CD14-positive monocyte (primary cell): Measurements from ENCODE around the gene ERF. TPM values are rescaled to one million over a fixed set of nuclear protein-coding genes. Genes with fewer than 3 reads are reported as not detected.

Experiments
- DNase-seq, 3 donors: peaks; one replicate each; pipeline ENCODE4 v3.0.0-alpha.2; 2011 to 2022
- H2AFZ ChIP-seq: 2 replicates; pipeline ENCODE4 v1.6.0; 2012; ENCODE audit warnings: mild to moderate bottlenecking, low read depth, low read length, inconsistent platforms; ENCODE audit not compliant: insufficient read depth, poor library complexity, severe bottlenecking
- H3K27ac ChIP-seq, 2 donors: 1 replicate in 1 of 2; 2 replicates in 1 of 2; pipeline ENCODE4 v1.5.1; 2012 to 2013; ENCODE audit warnings: low read length in 2 of 2, control low read depth in 1 of 2, inconsistent platforms in 1 of 2, low read depth in 1 of 2, mild to moderate bottlenecking in 1 of 2
- H3K27me3 ChIP-seq, 2 donors: one replicate each; pipeline versions ENCODE4 v1.6.0 to v1.6.1; 2011 to 2013; ENCODE audit warnings: low read length in 2 of 2; ENCODE audit not compliant: control insufficient read depth in 2 of 2, insufficient read depth in 2 of 2
- H3K36me3 ChIP-seq, 2 donors: replicated peaks in 1 of 2; 1 replicate in 1 of 2; 2 replicates in 1 of 2; pipeline versions ENCODE4 v1.5.1 to v1.6.1; 2012 to 2013; ENCODE audit warnings: low read length in 2 of 2, control low read depth in 1 of 2, inconsistent platforms in 1 of 2, mild to moderate bottlenecking in 1 of 2; ENCODE audit not compliant: insufficient read depth in 2 of 2, control insufficient read depth in 1 of 2
- H3K4me1 ChIP-seq, 2 donors: 1 replicate in 1 of 2; 2 replicates in 1 of 2; pipeline versions ENCODE4 v1.5.1 to v1.6.1; 2012 to 2013; ENCODE audit warnings: low read length in 2 of 2, control low read depth in 1 of 2, inconsistent platforms in 1 of 2, mild to moderate bottlenecking in 1 of 2, moderate library complexity in 1 of 2; ENCODE audit not compliant: insufficient read depth in 2 of 2, control insufficient read depth in 1 of 2
- H3K4me2 ChIP-seq: replicated peaks from 2 replicates; pipeline ENCODE3; 2012; ENCODE audit warnings: low read length, moderate library complexity, mild to moderate bottlenecking; ENCODE audit not compliant: poor library complexity, severe bottlenecking; ENCODE audit errors: extremely low read depth
- H3K4me3 ChIP-seq, 3 experiments: fragments of 200-600 bp in 1 of 3; sonication (generic) in 1 of 3; replicated peaks in 1 of 3; 1 replicate in 2 of 3; 2 replicates in 1 of 3; pipeline ENCODE4 v1.5.1; 2011 to 2013; ENCODE audit warnings: low read length in 3 of 3, mild to moderate bottlenecking in 3 of 3, control low read depth in 2 of 3, low read depth in 2 of 3, inconsistent platforms in 1 of 3, moderate library complexity in 1 of 3
- H3K79me2 ChIP-seq: 2 replicates; pipeline ENCODE4 v1.6.0; 2012; ENCODE audit warnings: mild to moderate bottlenecking, control low read depth, inconsistent platforms, low read length, moderate library complexity; ENCODE audit not compliant: insufficient read depth
- H3K9ac ChIP-seq: 2 replicates; pipeline ENCODE4 v1.6.0; 2017; ENCODE audit warnings: low read length, mild to moderate bottlenecking; ENCODE audit not compliant: insufficient read depth, poor library complexity, severe bottlenecking
- H3K9me3 ChIP-seq, 2 donors: replicated peaks in 1 of 2; 1 replicate in 1 of 2; 2 replicates in 1 of 2; pipeline versions ENCODE4 v1.5.1 to v1.6.1; 2012 to 2013; ENCODE audit warnings: low read length in 2 of 2, control low read depth in 1 of 2; ENCODE audit not compliant: control insufficient read depth in 1 of 2, insufficient read depth in 1 of 2
- H4K20me1 ChIP-seq: 2 replicates; pipeline ENCODE4 v1.6.0; 2012; ENCODE audit warnings: mild to moderate bottlenecking, low read length, control low read depth, moderate library complexity; ENCODE audit not compliant: insufficient read depth
- H3K27ac Mint-ChIP-seq, 7 donors: one replicate each; pipeline ENCODE4 v1.8.0; 2020; ENCODE audit warnings: mild to moderate bottlenecking in 7 of 7, mixed read lengths in 7 of 7, moderate library complexity in 6 of 7, inconsistent platforms in 2 of 7
- H3K27me3 Mint-ChIP-seq, 3 donors: one replicate each; pipeline ENCODE4 v1.8.0; 2021 to 2022; ENCODE audit warnings: low read depth in 3 of 3, mild to moderate bottlenecking in 3 of 3, mixed read lengths in 3 of 3, moderate library complexity in 3 of 3, inconsistent platforms in 1 of 3
- H3K36me3 Mint-ChIP-seq, 2 donors: one replicate each; pipeline ENCODE4 v1.8.0; 2020; ENCODE audit warnings: mixed read lengths in 2 of 2, inconsistent platforms in 1 of 2, mild to moderate bottlenecking in 1 of 2
- H3K4me1 Mint-ChIP-seq: one replicate; pipeline ENCODE4 v1.8.0; 2020; ENCODE audit warnings: mild to moderate bottlenecking, mixed read lengths
- H3K4me3 Mint-ChIP-seq, 2 donors: one replicate each; pipeline ENCODE4 v1.8.0; 2020; ENCODE audit warnings: mild to moderate bottlenecking in 2 of 2, mixed read lengths in 2 of 2, moderate library complexity in 1 of 2
- H3K9me3 Mint-ChIP-seq, 7 donors: one replicate each; pipeline ENCODE4 v1.8.0; 2020 to 2022; ENCODE audit warnings: mixed read lengths in 7 of 7, mild to moderate bottlenecking in 6 of 7, moderate library complexity in 6 of 7, inconsistent platforms in 2 of 7
- CTCF ChIP-seq: fragments of 200-600 bp; IDR thresholded peaks from one replicate; pipeline ENCODE4 v1.8.0; 2022; ENCODE audit warnings: antibody characterized with exemption, mild to moderate bottlenecking
- WGBS: methylation state at CpG from one replicate; pipeline ENCODE4 v1.1.5; 2013; ENCODE audit warnings: missing lambda C conversion rate; ENCODE audit not compliant: insufficient coverage; 5-methylcytosine and 5-hydroxymethylcytosine counted together
- intact Hi-C, 2 donors: fragments of 100-400 bp; cut with micrococcal nuclease; formaldehyde crosslinking; loops; one replicate each; pipeline versions ENCODE4 v1.15.0 to v1.15.1; 2023
- polyA plus RNA-seq, 3 donors: library from polyadenylated mRNA; depleted of rRNA in 1 of 3; unstranded in 2 of 3; stranded (reverse) in 1 of 3; fragments of 300-500 nt in 2 of 3; fragments of >200 nt in 1 of 3; fragmentation: Illumina TruSeq in 2 of 3; gene quantifications; 1 replicate in 2 of 3; 2 replicates in 1 of 3; pipeline ENCODE4 v1.2.3, GENCODE V29; 2012 to 2021

The ERF gene
- polyA plus RNA-seq, 3 donors: 2.3 to 42.6 (median 3.4) TPM

GRCh38 chr19:42282819-42283187 lies 27.9 kb upstream of the ERF start:
- H3K9ac ChIP-seq: no peak overlapping the region
- peaks cover 64% of the 10 kb centered on the region for H3K79me2 ChIP-seq
- peaks cover 48% of the 10 kb centered on the region for H3K4me1 Mint-ChIP-seq
- peaks cover 61 to 85% of the 10 kb centered on the region in 2 donors for H3K4me1 ChIP-seq
- H3K27ac Mint-ChIP-seq: peak overlapping the region in 3 of 7 donors; percentile 45 to 90 (median 54)
- H3K27me3 ChIP-seq: no peaks in the 10 kb centered on the region
- no peak overlapping the region for H2AFZ ChIP-seq
- WGBS: 45% methylated on average over 3 of the region's 4 CpGs
- no peaks in the 10 kb centered on the region for H3K9me3 Mint-ChIP-seq
- peak overlapping the region in 1 of 3 experiments; percentile 76 for H3K4me3 ChIP-seq
- peaks cover 0 to 5% (median 2%) of the 10 kb centered on the region in 3 donors for H3K27me3 Mint-ChIP-seq
- H3K4me2 ChIP-seq: peak overlapping the region; percentile 75
- peaks cover 15 to 18% of the 10 kb centered on the region in 2 donors for H3K36me3 Mint-ChIP-seq
- H3K36me3 ChIP-seq: peaks cover 8 to 11% of the 10 kb centered on the region in 2 donors
- intact Hi-C loops: loop anchor here (2.0 to 10.0 kb wide), 6 partner anchors 14 to 151 kb away; partner anchors contain the start of genes CIC (in 2 of the 2), GSK3A (in 2 of the 2) and POU2F2 (in 2 of the 2)
- no peak overlapping the region for H3K4me3 Mint-ChIP-seq
- no peaks in the 10 kb centered on the region for H3K9me3 ChIP-seq
- no peak for TF ChIP-seq CTCF
- peak overlapping the region in 1 of 2 donors; percentile 89 for H3K27ac ChIP-seq
- no peak for DNase-seq
- peaks cover 62% of the 10 kb centered on the region for H4K20me1 ChIP-seq

- Histone ChIP-seq H3K27ac (peak overlapping the region in 1 of 2 donors; percentile 89), H2AFZ (no peak overlapping the region), H3K79me2 (peaks cover 69% of the 10 kb centered on the region), H3K4me1 (peaks cover 61 to 83% of the 10 kb centered on the region in 2 donors), H3K27me3 (no peaks in the 10 kb centered on the region), H3K4me2 (peak overlapping the region; percentile 79), H3K4me3 (peak overlapping the region in 1 of 3 experiments; percentile 76), H3K9ac (no peak overlapping the region), H3K36me3 (peaks cover 5 to 9% of the 10 kb centered on the region in 2 donors), H4K20me1 (peaks cover 60% of the 10 kb centered on the region), H3K9me3 (no peaks in the 10 kb centered on the region)
- WGBS: 36% methylated on average over 6 of the region's 7 CpGs
- TF ChIP-seq CTCF: no peak
- H3K9me3 Mint-ChIP-seq: no peaks in the 10 kb centered on the region
- intact Hi-C loops: loop anchor here (2.0 to 10.0 kb wide), 6 partner anchors 13 to 150 kb away; partner anchors contain the start of genes CIC (in 2 of the 2), GSK3A (in 2 of the 2) and POU2F2 (in 2 of the 2)
- peaks cover 43% of the 10 kb centered on the region for H3K4me1 Mint-ChIP-seq
- H3K4me3 Mint-ChIP-seq: peak overlapping the region; percentile 53 to 64
- peak in 1 of 3 donors; percentile 14 for DNase-seq
- H3K27me3 Mint-ChIP-seq: peaks cover 0 to 3% (median 2%) of the 10 kb centered on the region in 3 donors
- H3K27ac Mint-ChIP-seq: peak overlapping the region in 5 of 7 donors; percentile 19 to 90 (median 45)
- H3K36me3 Mint-ChIP-seq: peaks cover 11 to 16% of the 10 kb centered on the region in 2 donors
These were observed 27.2 kb upstream of the ERF start for GRCh38 chr19:42281827-42282762.
